Globus pallidus (tissue), 1 donor: ENCODE measurements around the gene GRID1.
"Not testable (repeated sequence)": the region's sequence is repeated elsewhere in the genome, so short reads cannot be mapped to it uniquely, and the experiment has no call there.

Experiments
- DNase-seq: peaks from one replicate; pipeline ENCODE4 v3.0.0-alpha.2; 2015; ENCODE audit warnings: low spot score

GRID1 gene

GRCh38 chr10:86035791-86036543, 330.6 kb downstream of the GRID1 start:
- DNase-seq: no peak

GRCh38 chr10:86034710-86035109, 331.9 kb downstream of the GRID1 start:
- no peak for DNase-seq

- DNase-seq: no peak
Observed at GRCh38 chr10:86033581-86033980, 333.0 kb downstream of the GRID1 start.

DNA sequence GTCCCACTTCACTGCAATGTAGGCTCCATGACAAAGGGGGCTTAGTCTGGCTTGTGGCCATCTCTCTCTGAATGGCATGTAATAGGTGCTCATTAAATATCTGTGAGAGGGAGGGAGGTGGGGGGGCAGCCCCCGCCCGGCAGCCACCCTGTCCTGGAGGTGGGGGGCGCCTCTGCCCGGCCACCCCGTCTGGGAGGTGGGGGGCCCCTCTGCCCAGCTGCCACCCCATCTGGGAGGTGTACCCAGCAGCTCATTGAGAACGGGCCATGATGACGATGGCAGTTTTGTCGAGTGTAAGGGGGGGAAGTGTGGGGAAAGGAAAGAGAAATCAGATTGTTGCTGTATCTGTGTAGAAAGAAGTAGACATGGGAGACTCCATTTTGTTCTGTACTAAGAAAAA, 334.5 kb downstream of the GRID1 start:
- not testable (repeated sequence) for DNase-seq

DNA sequence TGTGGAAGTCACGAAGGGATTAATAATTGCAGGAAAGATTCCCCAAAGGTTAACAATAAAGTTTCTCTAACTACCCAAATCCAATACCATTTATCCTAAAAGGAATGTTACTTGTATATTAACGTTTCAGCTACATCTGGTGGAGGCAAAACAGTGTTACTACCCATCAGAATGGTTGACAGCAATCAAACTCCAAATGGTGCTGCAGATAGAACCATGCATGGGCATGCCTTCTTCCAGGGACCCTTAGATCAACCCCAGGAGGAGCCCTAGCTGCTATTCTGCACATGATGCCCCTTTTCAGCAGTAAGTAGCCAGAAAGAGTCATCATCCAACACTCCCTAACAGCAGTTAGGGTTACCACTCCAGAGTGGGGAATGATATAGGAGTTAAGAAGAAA, 336.3 kb downstream of the GRID1 start:
- DNase-seq: no peak

- DNase-seq: no peak
Observed at GRCh38 chr10:86027346-86027745, 339.2 kb downstream of the GRID1 start.

DNA sequence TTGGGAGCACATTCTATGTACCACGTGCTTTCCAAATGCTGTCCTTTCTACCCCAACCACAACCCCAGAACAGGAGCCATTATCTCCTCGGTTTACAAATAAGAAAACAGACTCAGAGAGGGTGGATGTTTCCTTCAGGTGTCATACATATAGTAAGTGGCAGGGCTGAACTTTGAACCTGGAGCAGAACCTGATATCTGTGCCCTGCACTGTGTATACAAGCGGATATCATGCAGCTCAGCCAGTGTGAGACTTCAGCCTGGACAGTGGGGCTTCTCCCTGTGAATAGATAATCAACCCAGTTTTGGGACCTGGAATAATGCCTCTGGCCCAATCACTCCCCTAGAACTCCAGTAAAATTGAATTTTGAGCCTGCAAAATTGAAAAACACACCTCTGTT, 341.1 kb downstream of the GRID1 start:
- DNase-seq: no peak

DNA sequence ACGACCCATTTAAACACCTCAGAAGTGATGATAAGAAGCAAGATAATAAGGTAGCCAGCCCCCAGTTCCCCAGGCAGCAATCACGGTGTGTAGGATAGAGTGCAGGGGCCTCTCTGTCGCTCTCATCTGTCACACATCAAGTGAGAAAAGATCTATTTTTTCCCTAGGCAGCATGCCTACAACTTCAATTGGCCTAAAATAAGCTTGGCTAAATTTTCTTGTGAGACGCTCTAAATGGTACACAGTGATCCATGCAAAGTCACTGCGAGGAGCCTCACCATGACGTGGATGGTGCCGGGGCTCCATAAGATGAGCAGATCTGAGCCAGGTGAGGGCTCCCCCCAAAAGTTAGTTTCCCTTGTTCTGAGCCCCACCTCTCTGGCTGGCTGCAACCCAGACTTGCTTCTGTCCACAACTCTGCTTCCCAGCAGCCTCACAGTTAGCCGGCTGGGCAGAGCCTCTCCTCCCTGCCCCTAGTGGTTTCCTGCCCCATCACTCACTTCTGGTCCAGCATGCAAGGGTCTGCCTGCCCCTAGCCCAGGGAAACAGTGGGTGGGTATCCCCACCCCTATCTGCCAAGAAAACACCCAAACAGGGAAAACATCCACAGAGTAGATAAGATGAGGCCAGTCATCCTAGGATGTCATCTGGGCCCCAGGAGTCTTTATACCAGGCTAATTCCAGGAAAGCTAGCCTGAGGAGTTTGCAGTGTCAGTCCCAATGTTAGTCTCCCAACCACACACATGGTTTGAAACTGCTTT, 342.1 kb downstream of the GRID1 start:
- no peak for DNase-seq

DNA sequence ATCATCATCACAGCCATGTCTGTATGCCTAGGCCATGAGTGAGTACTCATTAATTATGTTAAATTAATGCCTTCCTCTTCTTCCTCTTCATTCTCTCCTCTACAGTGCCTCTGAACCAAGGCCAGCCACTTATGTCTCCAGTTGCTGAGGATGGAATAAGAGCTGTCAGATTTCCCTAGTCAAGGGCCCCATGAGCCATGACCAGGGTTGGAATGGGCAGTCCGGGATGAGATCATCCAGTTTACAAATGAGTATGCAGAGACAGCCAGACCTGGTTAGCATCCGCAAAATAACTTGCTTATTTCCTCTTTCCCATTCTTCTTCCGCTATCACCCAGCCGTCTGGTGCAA, 342.7 kb downstream of the GRID1 start:
- DNase-seq: no peak

DNA sequence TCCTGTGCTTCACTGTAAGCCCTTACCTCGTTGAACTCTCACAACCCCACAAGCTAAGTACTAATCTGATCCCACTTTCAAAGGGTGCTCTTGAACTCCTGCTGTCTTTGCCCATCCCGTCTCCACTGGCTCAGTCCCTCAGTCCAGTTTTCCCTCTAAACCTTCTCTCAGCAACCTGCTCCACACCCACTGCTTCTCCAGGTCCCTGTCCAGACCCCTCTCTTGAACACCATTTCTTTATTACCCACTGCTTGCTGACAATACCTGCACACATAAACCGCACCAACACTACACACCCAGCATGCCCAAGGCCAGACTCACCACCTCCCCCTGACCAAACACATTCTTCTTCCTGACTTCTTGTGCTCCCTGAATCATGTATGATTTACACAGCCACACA, 343.3 kb downstream of the GRID1 start:
- DNase-seq: no peak

DNA sequence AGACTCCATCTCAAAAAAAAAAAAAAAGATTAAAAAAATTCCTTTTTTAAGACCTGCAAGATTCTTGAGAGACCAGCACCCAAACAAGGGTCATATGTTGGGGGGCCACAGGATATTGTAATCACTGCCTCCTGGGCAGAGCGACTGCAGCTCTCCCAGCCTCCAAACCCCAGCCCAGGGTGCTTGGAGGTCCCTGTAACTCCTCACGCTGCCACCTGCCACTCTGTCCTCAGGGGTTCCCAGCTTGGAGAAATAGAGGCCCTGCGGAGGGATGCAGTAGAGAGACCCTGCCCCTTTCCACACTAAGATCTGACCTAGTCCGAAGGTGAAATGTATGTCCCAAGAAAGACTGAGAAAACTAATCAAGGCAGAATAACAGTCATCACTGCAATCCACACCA, 343.7 kb downstream of the GRID1 start:
- no peak for DNase-seq

DNA sequence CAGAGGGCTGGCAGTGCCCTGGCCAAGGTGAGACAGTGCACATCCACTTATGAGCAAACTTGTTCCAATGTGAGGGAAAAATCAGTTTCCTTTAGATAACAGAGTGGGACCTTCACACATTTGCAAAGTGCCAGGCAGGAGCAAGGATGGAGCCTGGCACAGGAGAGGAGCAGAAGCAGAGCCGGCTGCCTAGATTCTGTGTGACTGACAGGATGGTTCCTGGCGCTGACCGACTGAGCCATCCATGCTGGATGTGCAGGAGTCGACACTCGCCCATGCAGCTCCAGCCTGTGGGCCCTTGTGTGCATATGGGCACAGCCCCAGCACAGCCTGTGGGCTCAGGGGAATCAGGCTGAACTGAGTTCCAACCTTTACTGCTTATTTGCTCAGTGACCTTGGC, 346.5 kb downstream of the GRID1 start:
- no peak for DNase-seq

GRCh38 chr10:86019141-86019540, 347.5 kb downstream of the GRID1 start:
- DNase-seq: no peak

- DNase-seq: no peak
Observed at GRCh38 chr10:86018735-86019058, 347.9 kb downstream of the GRID1 start.

- no peak for DNase-seq
Observed at GRCh38 chr10:86017841-86018734, 348.5 kb downstream of the GRID1 start.

- no peak for DNase-seq
Observed at GRCh38 chr10:86013568-86013967, 353.0 kb downstream of the GRID1 start.

DNA sequence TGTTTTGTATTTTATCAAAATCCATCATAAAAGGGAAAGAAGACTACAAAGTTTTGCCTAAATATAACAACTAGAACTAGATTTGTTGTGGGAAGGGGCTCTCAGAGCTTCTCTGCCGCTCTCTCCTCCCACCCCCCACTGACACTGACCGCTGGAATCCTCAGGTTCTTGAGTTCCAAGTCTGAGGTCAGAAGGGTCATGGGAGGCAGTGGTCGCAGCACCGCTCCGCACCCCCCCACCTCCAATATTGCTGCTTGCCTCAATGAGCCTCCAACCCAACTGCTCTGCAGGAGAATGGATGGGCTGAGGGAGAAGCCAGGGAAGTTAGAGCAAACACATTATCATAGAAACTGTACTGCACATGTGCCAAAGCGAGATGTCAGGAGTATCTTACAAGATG, 359.4 kb downstream of the GRID1 start:
- no peak for DNase-seq

GRCh38 chr10:86004337-86004736, 362.3 kb downstream of the GRID1 start:
- no peak for DNase-seq

DNA sequence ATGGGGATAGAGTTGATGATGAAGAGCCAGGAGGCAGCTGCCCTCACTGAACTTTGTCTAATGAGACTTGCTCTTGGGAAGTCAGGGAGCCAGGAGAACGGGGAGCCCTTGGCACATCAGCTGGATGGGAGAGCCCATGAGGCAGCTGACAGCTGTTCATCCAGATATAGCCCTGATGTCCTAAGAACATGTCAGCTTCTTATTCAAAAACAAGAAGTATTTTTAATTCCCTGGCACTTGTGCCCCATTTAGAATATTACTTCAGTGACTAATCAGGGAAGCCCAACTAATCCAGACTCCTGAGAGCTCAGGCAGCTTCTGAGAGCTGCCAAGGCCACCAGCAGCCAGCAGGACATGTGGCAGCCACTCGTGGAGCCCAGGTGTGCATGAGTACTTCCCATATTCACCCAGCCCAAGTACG, 363.4 kb downstream of the GRID1 start:
- no peak for DNase-seq

DNA sequence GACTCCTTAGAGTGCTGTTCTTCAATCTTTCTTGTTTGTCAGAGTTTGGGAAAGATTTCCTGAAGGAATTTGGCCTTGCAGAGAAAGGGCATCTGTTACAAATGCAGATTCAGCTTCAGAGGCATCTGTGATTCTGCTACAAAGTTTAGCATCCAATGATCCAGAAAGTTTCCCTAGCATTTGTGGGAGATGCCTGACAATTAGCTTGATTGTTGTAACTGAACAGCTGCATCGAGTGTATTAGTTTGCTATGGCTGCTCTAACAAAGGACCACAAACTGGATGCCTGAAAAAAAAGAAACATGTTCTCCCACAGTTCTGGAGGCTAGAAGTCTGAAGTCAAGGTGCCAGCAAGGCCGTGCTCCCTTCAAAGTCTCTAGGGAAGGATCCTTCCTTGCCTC, 365.1 kb downstream of the GRID1 start:
- DNase-seq: peak; percentile 74

- no peak for DNase-seq
Observed at GRCh38 chr10:85997544-85997943, 369.1 kb downstream of the GRID1 start.

DNA sequence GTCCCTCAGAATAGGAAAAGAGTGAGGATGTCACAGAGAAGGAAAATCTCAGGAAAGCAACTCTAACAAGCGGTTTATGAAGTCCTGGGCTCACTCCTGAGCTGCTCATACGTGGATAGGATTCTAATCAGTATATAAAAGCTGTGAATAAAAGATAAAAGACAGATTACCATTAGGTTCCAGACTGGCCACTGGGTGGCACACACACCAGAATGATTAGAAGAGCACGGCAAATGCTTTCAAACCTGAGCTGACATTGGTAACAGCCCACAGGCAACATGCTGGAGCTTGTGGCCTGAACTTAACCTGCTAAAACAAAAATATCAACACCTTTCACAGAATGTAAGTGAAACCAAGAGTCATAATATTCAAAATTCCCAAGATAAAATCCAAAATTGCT, 370.8 kb downstream of the GRID1 start:
- DNase-seq: peak; percentile 64
